NCI-H526 (cell line): ENCODE results near the gene CTNNBL1.

Experiments
- DNase-seq, 2 experiments: peaks; one replicate each; lab custom pipeline; 2025; lab: John Stamatoyannopoulos, UW

CTNNBL1 gene

DNA sequence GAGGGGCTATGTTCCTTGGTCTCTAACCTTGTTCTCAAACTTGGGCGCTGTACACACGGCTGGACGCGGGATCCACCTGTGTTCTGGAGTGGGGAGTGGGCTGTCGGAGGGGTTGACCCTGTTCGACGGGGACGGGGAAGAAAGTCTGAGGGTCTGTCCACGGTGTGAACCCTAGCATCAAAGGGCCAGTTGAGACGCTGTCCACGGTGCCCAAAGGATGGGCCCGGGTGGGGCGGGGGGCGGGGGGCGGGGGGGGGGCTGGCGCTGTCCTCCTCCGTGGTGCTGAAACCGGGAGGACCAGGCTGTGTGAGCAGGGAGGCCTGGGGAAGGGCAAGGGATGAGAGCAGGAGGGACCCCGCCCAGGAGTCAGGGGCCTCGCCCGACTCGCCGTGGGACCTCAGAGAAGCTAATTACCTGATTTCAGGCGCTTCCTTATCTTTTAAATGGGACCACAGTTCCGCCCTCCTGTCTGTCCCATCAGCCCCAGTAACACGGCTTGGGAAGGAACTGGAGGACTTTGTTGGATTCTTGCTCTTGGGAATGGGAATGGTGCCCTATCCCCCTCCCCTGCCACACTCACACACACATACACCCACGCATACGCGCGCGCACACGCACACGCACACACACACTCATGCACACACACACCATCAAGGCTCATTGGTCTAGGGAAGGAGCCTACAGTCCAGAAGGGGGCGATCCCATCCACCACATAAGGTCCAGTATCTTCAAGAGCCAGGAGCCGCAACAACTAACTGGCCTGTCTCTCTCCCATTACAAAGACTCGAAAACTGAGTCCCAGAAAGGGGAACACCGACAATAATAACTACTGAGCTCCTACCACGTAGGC is 208.0 kb downstream of the CTNNBL1 start:
- DNase-seq = peak; percentile 73 to 87

DNA sequence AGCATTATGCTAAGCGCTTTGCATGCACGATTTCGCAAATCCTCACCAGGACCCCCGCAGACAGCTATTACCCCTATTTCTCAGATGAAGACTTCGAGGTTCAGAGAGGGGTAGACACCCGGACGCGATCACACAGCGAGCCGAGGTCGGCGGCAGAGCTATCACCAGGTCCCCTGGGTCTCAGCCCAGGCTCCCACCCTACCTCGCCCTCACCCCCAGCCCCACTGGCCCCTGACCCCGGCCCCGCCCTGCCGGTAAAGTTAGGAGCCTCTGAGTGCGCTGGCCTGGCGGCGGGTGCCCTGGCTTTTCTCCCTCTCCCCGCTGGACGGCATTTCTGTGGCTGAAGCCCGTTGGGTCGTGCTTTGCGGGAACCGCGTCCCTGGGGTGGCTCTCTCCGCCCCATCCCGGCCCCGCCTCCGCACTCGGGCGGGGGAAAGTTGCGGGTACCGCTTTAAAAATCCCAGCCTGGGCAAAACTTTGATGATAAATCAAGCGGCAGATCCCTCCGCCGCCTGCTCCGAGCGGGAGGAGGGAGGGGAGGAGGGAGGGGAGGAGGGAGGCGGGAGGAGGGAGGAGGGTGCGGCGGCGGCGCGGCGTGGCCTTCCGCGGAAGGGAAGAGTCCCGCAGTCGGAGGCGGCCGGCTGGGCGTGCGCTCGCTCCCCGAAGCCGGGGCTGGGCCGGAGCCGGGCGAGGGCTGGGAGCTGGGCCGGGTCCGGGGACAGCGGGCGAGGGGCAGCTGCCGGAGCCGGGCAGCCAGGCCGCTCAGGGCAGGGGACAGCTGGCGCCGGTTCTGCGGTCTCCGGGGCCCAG is 208.9 kb downstream of the CTNNBL1 start, which contains the start of gene VSTM2L:
TSS of gene VSTM2L (plus strand) at position 624 of the 810 bp plus-strand sequence. CDS start 224 bp downstream, outside the sequence.
- DNase-seq = peak in 1 of 2 experiments; percentile 78

DNA sequence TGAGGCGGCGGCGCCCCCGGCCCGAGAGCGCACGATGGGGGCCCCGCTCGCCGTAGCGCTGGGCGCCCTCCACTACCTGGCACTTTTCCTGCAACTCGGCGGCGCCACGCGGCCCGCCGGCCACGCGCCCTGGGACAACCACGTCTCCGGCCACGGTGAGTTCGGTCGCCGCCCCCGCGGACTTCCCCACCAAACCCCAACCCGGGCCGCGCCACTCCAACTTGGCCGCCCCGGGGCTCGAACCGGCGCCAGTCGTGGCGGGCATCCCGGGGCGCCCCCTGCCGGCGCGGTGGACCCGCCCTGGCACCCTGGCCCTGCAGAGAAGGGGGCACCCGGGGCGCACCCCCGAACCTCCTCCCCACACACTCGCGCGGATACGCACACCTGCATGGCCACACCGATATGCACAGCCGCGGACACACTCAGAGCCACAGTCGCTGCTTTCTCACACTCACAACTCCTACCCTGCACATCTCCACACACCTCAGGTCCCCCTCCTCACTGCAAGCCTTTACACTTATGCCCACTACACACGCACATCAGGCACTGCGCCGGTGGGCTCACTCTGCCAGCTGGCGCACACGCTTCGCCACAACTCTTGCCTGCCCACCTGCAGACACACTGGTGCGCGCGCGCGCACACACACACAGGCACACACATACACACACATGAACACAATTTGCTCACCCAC is 209.6 kb downstream of the CTNNBL1 start:
- DNase-seq = peak in 1 of 2 experiments; percentile 38

DNA sequence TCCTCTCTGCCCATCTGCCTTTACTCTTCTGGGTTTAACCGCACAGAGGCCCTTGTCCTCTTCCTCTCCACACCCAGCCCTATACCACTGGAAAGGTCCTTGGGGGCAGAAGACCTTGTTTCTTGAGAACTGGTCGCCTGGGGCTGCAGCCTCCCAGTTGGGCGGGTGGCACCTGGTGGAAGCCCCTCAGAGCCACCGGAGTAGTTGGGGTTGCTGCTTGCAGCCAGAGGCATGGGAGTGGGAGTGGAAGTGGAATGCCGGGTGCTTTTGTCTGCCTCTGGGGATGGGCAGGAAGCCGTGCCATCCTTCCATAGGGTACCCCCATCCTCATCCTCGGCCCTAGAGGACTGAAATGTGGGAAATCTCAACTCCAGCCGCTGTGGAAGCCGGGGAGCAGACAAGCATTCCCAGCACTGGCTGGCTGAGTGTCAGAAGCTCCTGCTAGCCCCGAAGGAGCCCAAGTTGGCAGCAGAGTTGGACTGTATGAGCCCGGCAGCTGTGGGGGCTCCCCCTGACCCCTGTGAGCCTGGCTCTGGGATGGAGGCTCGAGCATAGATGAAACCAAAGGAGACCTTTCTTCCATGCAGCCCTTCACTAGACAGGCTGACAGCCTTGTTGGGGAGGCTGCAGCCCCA is 210.3 kb downstream of the CTNNBL1 start:
- DNase-seq = no peak

DNA sequence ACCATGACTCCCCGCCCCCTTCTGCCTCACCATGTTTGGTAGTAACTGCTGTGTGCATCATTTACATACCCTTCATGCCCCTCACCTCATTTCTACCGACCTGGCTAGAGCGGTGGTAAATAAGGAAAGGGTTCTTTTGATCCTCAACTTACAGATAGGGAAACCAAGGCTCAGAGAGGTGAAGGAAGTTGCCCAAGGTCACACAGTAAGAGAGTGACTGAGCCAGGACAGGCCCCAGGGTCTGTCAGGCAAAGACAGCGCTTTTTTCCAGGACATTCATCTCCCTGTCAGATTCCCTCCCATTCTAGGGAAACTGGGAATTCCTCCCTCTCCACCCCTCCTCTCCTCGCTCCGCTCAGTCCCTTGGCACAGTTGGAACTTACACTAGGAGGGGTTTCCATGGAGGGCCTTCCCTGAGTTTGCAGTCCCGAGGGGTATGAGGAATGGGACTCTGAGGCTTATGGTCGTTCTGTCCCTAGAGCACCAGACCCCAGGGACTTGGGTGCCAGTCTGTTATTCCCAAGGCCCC is 211.1 kb downstream of the CTNNBL1 start:
- DNase-seq = no peak

DNA sequence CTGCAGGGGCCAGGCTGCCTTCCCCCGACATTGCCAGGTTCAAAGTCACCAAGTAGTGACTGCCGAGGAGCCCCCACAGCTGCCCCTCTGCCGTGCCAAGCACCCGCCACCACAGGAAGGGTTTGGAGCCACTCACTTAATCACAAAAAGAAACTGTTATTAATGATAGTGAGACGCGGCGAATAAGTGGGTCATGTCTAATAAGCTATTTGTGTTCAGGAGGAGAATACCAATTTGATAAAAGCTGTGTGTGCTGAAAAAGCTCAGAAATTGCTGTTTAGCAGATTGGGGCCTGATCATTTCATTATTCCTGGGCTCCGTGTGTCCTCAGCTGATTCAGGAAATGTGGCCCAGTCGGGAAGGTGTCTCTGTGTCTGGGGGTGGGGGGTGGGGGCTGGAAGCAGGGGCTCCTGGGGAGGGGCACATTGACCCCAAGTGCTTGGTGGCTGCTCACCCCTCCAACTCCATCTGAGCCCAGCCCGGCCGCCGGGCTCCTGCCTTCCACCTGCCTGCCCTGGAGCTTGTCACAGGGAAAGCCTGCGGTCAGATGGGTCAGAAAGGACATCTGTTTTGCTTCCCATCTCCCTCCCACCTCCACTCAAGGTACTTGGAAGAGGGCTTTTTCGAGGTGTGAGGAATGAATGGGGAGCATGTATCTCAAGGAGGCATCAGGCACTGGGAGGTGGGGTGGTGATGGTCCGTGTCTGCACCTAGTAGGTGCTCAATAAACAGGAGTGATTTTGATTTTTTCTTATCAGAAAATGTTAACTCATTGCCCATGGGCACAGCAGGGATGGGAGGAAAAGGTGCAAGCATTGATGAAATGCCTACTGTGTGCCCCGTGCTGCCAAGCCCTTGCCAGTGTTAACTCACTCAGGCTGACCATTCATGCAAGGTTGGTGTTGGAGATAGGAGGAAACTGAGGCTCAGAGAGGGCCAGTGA is 212.1 kb downstream of the CTNNBL1 start:
- no peak for DNase-seq

DNA sequence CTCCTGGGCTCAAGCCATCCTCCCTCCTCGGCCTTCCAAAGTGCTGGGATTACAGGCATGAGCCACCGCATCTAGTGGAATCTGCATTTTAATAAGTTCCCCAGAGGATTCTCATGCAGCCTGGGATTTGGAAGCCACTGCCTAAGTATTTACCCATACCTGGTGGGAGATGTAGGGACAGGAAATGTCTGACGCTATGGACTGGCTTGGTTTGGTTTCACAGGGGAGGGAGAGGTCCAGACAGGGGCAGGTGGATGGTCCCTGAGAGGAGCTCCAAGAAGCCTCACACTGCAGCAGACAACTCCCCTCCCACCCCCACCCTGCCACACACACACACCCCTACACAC is 213.5 kb downstream of the CTNNBL1 start:
- peak in 1 of 2 experiments; percentile 22 for DNase-seq

DNA sequence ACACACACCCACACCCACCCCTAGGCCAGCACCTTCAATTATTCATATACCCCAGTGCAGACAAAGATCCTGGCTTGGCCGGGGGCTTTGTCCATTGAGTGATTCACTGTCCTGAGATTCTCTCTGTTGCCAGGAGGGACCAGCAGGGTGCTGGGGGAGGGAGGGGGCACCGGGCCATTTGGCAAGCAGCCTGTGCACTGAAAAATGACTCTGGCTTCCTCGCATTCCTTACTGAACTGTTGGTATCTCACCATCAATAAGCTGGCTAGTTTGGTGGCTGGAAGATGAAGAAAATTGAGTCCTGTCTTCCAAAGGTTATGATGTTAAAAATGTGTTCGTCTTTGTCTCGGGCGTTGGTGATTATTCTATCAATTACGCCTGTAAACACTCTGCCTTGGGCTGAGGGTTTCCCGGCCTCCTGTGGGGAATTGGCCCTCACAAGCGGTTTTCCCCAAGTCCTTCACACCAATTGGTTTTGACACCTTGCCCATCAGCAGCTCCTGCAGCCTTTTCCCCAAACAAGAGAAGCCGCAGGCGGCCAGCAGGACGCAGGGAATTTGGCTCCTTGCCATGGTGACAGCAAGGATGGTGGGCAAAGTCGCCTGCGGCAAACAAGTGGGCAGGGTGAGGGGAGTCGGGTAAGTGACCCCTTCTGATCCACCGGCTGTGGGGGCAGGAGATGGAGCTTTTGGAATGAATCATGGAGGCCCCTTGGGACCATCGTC is 214.0 kb downstream of the CTNNBL1 start:
- DNase-seq = no peak

DNA sequence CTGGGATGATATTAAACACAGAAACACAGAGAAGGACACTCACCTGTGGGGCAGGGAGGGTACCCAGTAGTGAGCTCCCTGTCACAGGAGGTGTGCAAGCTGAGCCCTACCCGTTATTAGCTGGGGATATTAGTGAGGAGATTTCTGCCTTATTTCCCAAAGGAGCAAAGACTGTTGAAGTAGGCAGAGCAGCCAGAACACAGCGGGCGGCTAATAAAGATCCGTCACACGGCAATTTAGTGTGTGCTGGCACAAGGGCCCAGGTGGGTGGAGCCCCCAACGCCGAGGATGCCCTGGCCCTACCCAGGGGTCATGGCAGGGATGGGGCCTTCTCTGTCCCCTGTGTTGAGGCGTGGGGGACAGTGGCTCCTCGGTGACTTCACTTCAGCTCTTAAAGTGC is 217.4 kb downstream of the CTNNBL1 start:
- DNase-seq = no peak

DNA sequence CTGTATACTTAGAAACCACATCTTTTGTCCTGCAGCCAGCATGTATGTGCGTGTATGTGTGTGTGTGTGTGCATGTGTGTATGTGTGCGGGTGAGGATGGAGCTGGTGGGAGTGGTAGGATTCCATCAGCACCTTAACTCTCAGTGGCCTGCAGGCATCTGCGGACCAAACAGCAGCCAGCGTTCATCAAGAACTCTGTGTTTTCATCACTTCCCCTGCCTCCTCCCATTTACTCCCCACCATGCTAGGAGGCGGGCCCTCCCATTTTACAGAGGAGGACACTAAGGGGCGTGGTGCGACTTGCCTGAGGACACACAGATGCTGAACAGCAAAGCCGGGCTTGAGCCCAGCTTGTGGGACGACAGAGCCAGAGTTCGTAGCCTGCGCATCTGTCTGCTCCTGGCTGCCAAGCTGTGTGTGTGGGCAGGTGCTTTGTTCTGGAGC is 218.0 kb downstream of the CTNNBL1 start:
- peak in 1 of 2 experiments; percentile 34 for DNase-seq

DNA sequence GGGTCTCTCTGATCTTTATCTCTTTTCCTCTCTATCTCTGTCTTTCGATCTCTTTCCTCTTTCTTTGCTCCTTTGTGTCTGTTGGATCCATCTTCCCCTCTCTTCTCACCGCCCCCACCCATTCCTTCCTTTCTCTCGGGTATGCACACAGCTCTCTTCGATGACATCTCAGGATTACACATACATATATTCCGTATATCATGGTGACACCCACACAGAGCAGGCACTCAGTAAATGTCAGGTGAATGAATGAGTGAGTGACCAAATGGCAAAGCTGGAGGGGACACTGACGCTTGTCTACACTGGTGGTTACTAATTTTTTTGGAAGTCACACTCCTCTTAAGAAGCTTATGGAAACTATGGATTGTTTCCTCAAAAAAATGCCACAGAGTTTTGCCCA is 219.0 kb downstream of the CTNNBL1 start:
- no peak for DNase-seq

DNA sequence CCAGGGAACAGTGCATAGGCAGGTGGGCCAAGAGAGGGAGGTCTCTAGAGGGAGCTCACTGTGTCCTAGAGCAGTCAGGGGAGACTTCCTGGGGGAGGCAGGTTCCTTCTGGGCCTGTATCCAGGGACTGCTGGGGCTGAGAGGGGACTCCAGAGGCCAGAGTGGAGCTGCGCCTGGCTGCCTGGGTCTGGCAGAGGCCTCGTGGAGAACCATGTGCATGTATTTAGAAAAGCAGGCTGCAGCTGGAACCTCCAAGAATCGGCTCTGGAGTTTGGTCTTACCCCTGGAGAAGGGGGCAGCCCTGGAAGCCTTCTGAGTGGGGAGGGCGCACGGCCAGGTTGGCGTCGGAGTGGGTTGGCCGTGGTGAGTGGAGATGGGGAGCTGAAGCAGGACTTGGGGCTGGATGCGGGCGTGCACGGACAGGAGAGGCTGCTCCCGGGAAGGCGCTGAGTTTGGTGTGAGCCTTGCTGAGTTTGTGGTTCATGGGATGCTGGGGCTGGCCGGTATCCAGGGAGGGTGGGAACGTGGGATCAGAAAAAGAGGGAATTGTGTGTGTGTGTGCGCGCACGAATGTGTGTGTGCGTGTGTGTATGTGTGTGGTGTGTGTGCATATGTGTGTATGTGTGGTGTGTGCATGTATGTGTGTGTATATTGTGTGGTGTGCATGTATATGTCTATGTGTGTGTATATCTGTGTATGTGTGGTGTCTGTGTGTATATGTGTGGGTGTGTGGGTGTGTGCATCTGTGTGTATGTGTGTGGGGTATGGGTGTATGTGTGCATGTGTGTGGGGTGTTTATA is 219.9 kb downstream of the CTNNBL1 start:
- DNase-seq = no peak

DNA sequence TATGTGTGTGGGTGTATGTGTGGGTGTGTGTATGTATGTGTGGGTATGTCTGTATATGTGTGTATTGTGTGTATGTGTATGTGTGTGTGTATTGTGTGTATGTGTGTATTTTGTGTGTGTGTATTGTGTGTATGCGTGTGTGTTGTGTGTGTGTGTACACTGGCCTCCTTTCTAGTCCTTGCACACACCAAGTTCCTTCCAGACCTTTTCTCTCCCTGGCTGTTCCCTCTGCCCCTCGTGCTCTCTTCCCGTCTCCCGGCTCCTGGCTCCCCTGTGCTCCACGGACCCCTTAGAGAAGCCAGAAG is 220.5 kb downstream of the CTNNBL1 start:
- DNase-seq = no peak

DNA sequence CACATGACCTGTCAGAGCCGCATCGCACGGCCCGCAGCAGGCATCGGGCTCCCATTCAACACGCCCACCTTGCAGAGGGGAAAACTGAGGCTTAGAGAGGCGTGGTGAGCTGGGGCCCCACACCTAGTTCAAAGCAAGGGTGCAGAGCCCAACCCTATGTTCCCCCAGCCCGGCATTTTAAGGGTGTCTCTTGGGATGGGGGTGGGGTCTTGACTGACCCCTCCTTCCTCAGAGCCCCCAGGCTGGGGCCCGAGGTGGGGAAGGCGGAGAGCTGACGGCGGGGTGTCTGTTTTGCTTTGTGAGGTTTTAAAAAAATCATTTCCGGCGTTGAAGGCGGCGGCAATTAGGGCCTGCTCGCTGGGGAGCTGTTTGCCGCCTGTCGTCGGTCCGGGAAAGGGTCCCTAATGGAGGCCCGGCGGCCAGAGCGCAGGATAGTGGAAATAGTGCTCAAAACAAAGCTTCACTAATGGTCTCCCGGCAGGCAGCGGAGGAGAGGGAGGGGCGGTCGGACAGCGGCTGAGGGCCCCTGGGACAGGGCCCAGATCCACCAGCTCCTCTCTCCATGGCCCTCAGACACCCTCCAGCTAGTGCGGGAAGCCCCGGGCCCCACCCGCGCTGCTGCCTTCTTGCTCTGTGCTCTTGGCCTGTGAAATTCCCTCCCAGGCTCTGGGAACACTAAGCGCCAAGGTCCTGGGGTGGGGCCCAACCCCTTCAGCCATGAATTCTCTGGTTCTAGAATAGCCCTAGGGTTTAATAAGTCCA is 221.0 kb downstream of the CTNNBL1 start:
- DNase-seq = peak in 1 of 2 experiments; percentile 47

DNA sequence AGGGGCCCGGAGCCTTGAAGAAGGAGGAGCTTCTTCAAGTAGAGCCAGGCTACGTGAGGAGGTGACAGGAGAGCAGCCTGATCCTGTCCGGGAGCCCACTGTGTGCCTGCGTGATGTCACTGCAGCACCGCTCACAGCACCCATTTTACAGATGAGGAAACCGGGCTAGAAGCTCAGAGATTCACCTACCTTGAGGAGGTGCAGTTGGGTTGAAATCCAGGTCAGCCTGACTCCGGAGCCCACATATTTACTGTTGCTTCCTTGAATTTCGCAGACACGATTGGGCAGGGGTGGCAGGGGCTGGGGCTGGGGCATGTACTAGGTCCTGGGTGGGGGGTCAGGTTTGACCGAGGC is 221.6 kb downstream of the CTNNBL1 start:
- no peak for DNase-seq

DNA sequence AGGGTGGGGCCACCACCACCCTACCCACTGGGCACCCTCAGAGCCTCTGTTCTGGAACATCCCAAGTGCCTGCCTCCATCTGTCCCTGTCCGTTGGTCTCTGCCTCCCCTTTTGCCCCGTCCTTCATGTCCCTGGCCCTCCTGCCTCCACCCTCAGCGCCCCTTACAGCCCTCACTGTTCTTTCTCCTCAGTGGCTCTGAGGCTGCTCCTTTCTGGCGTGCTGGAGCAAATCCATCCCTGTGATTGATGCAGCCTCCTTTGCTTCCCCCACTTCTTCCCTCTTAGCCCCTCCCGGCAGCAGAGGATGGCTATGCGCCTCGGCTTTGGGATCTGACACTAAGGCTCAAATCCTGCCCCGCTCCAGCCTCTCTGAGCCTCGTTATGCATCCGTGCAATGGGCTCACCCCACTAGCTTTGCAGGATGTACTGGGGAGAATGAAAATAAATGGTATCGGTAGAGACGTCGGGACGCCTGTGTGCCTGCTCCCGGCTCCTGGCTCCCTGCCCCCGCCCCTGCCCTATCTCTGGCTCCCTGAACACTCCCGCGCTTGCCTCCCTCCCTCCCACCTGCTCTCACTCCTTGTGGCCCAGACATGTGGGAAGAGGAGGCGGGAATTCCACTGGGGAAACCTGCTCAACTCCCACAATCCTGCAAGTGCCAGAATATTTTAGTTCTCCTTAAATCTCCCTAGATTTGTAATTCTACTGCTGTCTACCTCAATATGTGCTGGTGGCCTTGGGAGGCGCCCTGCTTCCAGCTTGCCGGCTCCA is 222.2 kb downstream of the CTNNBL1 start:
- peak; percentile 21 to 56 for DNase-seq

DNA sequence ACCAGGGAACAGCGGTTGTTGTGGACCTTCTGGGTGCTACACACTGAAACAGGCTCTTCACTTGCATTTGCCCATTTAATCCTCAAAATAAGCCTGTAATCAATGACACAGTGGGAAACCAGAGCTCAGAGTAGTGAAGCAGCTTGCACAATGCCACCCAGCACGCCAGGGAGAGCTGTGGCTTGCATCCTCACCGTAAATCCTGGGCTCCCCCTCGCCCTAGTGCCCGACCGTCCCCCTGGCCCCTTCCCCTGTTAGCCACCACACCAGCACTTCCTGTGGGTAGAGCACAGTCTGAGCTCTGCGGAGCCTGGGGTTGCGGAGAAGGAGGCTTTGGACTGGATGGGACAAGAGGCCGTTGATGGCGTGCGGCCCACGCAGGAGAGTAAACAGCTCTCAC is 223.6 kb downstream of the CTNNBL1 start:
- DNase-seq = no peak

DNA sequence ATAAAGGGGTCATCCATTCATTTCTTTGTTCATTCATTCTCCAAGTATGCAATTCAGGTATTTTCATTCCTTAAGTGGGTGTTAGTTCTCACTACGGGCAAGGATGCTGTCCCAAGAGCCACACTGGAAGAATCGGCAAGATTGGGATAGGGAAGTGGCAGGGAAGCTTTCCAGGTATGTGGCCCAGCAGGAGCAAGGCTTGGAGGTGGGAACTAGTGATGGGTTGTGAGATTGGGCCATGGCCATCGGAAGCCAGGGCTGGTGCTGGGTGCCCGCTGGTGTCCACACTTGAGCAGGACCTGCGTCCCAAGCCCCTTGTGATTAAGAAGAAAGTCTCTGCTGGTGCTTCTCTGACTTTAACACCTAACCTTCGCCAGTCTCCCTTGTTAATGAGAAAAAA is 224.2 kb downstream of the CTNNBL1 start:
- no peak for DNase-seq
